Measurements from ENCODE around the gene PRUNE1. TPM values are rescaled to one million over a fixed set of nuclear protein-coding genes. Genes with fewer than 3 reads are reported as not detected.

The PRUNE1 gene
- total and polyA plus RNA-seq, 2 of the 4 experiments (the other 2 are of a cell fraction) = 7.9 to 9.4 TPM

DNA sequence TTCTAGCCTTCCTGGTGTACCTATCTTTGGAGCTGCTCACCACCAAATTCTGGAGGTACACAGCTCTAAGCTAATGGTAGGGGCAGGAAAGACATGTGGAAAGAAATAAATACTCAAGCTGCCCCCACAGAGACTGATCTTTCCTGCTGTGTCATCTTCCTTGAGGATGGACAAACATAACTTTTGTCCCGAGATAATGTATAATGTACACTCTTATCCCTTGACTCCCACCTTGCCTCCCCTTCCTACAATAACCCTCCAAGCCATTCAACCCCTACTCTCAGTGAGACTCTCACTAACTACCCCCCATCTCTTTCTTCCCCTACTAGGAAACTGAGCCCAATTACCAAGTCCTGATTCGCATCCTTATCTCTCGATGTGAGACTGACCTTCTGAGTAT, 14.0 kb upstream of the PRUNE1 start:
- H4K91ac ChIP-seq (ENCODE audit: insufficient read depth, low read depth, low read length) = no peak overlapping the region
- H2AK9ac ChIP-seq (replicated peaks; ENCODE audit: low read depth, low read length, poor library complexity) = no peak overlapping the region
- H3K79me1 ChIP-seq (ENCODE audit: low read depth in 1 of 2, low read length in 2 of 2) = no peaks in the 10 kb centered on the region
- H2BK120ac ChIP-seq (ENCODE audit: low read depth, low read length) = no peak overlapping the region
- H3K4me2 ChIP-seq (ENCODE audit: low read depth, low read length) = no peak overlapping the region
- ChIA-PET CTCF (no interaction called here), POLR2A (ENCODE audit: unreplicated experiment) (no interaction called here)
- 93% methylated on average over 2 of the region's 3 CpGs; no CpG with 5 or more reads in 1 of the 2 experiments for WGBS, 2 experiments (ENCODE audit: extremely low coverage in 2 of 2, insufficient read length in 1 of 2)
- no peak overlapping the region for H2BK15ac ChIP-seq (ENCODE audit: low read depth, low read length)
- H3K56ac ChIP-seq (ENCODE audit: extremely low read depth, insufficient read depth, low read length) = no peak overlapping the region
- intact Hi-C loops (cut with micrococcal nuclease) (no loop called here), in situ Hi-C loops (cut with MboI; ENCODE audit: low sequenced_read_pairs) (no loop called here), dilution Hi-C loops (cut with HindIII; ENCODE audit: low sequenced_read_pairs, unreplicated experiment) (no loop called here)
- no peak overlapping the region for H3K14ac ChIP-seq (replicated peaks; ENCODE audit: low read depth, low read length)
- H3K4me1 ChIP-seq (ENCODE audit: control insufficient read depth, insufficient read depth, low read length) = no peaks in the 10 kb centered on the region; the same call in 1 of the 2 replicates
- H4K20me1 ChIP-seq (ENCODE audit: insufficient read depth, low read length) = no peaks in the 10 kb centered on the region
- BruUV-seq (replicated peaks) = no TSS peak
- no peak overlapping the region for H3K18ac ChIP-seq (ENCODE audit: low read depth, low read length)
- no peak overlapping the region for H3K9ac ChIP-seq (ENCODE audit: low read depth, low read length)
- no peak overlapping the region for H3K27ac ChIP-seq (ENCODE audit: insufficient read depth, low read length)
- no peak for DNase-seq
- no peak overlapping the region for H2BK5ac ChIP-seq (ENCODE audit: low read depth, low read length, poor library complexity, severe bottlenecking)
- no peak overlapping the region for H4K8ac ChIP-seq (ENCODE audit: low read depth in 2 of 2, low read length in 2 of 2)
- H3K4ac ChIP-seq (ENCODE audit: low read depth, low read length) = no peak overlapping the region
- peaks cover 22% of the 10 kb centered on the region for H3K36me3 ChIP-seq (ENCODE audit: control insufficient read depth, insufficient read depth, low read length)
- no peak overlapping the region for H4K5ac ChIP-seq (ENCODE audit: low read depth, low read length)
- no peak overlapping the region for H3K23ac ChIP-seq (ENCODE audit: low read depth, low read length)
- no peak overlapping the region for H2BK20ac ChIP-seq (ENCODE audit: low read depth, low read length)
- TF ChIP-seq FOS (IDR thresholded peaks at IDR 0.05; ENCODE audit: low read depth, low read length) = no peak
- TF ChIP-seq SMC3 (IDR thresholded peaks at IDR 0.05; ENCODE audit: low read depth, low read length) = no peak
- TF ChIP-seq RCOR1 (IDR thresholded peaks at IDR 0.05; ENCODE audit: insufficient replicate concordance, low read length) = no peak
- TF ChIP-seq MAZ (IDR thresholded peaks at IDR 0.05; ENCODE audit: borderline replicate concordance, low read depth, low read length) = no peak
- TF ChIP-seq, protein P1, sequence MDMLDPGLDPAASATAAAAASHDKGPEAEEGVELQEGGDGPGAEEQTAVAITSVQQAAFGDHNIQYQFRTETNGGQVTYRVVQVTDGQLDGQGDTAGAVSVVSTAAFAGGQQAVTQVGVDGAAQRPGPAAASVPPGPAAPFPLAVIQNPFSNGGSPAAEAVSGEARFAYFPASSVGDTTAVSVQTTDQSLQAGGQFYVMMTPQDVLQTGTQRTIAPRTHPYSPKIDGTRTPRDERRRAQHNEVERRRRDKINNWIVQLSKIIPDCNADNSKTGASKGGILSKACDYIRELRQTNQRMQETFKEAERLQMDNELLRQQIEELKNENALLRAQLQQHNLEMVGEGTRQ (IDR thresholded peaks at IDR 0.05; ENCODE audit: low read depth, low read length) = no peak
- no peak for TF ChIP-seq CTCF (conservative IDR thresholded peaks at IDR 0.05; ENCODE audit: low read depth, low read length)
- TF ChIP-seq BHLHE40 (IDR thresholded peaks at IDR 0.05; ENCODE audit: low read depth, low read length) = no peak
- no peak for TF ChIP-seq ELK1 (IDR thresholded peaks at IDR 0.05; ENCODE audit: borderline replicate concordance, low read depth, low read length)
- no peak for TF ChIP-seq RFX5 (IDR thresholded peaks at IDR 0.05; ENCODE audit: low read depth, low read length)
- TF ChIP-seq RAD21 (IDR thresholded peaks at IDR 0.05; ENCODE audit: low read length) = no peak
- no peak for TF ChIP-seq MXI1 (IDR thresholded peaks at IDR 0.05; ENCODE audit: borderline replicate concordance, low read depth, low read length)
- no peak for TF ChIP-seq MAFK (IDR thresholded peaks at IDR 0.05; ENCODE audit: low read depth, low read length)
- no peak for TF ChIP-seq CEBPB (IDR thresholded peaks at IDR 0.05; ENCODE audit: low read depth, low read length)
- no peak for TF ChIP-seq CHD1 (IDR thresholded peaks at IDR 0.05; ENCODE audit: low read depth, low read length)
- no peak for TF ChIP-seq NFE2L2 (IDR thresholded peaks at IDR 0.05; ENCODE audit: low read depth, low read length)
- H2AFZ ChIP-seq (replicated peaks; ENCODE audit: low read length, poor library complexity) = no peak overlapping the region
- no peaks in the 10 kb centered on the region for H3K9me3 ChIP-seq (ENCODE audit: control insufficient read depth, insufficient read depth, low read length)
- H2AK5ac ChIP-seq (ENCODE audit: low read depth, low read length) = no peak overlapping the region
- H3K9me1 ChIP-seq (ENCODE audit: insufficient read depth, low read length) = peaks cover 6% of the 10 kb centered on the region; the same call in 1 of the 2 replicates
- ATAC-seq (ENCODE audit: low read depth) = no peak
- no peak overlapping the region for H3K4me3 ChIP-seq (ENCODE audit: insufficient read depth, low read depth, low read length)
- no peaks in the 10 kb centered on the region for H3K27me3 ChIP-seq (ENCODE audit: control insufficient read depth, insufficient read depth, low read length)

Data from IMR-90 (cell line).